B cell (primary cell): ENCODE data around the gene ATG3. TPM values are rescaled to one million over a fixed set of nuclear protein-coding genes. Genes with fewer than 3 reads are reported as not detected.

ENCODE experiments used
- ATAC-seq: fragments of 200-7000 bp; cut with Tn5 transposase; one replicate; pipeline ENCODE4 v1.10.0; 2021; ENCODE audit warnings: low read depth, mild to moderate bottlenecking, moderate number of reproducible peaks, moderate library complexity
- CTCF ChIA-PET: fragments of 350-600 bp; sonication (Branson Sonifier 250); formaldehyde crosslinking; loops from one replicate; lab custom pipeline; 2021; ENCODE audit warnings: antibody characterized with exemption, inconsistent platforms; lab: Charles Lee
- POLR2A ChIA-PET: fragments of 350-600 bp; sonication (Branson Sonifier 250); formaldehyde crosslinking; loops from one replicate; lab custom pipeline; 2021; ENCODE audit warnings: antibody characterized with exemption; lab: Charles Lee
- DNase-seq: peaks from one replicate; pipeline ENCODE4 v3.0.0; 2013
- H2AFZ ChIP-seq: 2 replicates; pipeline ENCODE4 v1.6.1; 2012; ENCODE audit warnings: mild to moderate bottlenecking, low read depth, low read length; ENCODE audit not compliant: insufficient read depth, poor library complexity, severe bottlenecking
- H3K27ac ChIP-seq, 2 donors: 1 replicate in 1 of 2; 2 replicates in 1 of 2; pipeline ENCODE4 v1.5.1; 2012 to 2013; ENCODE audit warnings: low read length in 2 of 2, mild to moderate bottlenecking in 2 of 2, moderate library complexity in 1 of 2
- H3K27me3 ChIP-seq, 4 experiments: fragments of 200-600 bp in 1 of 4; sonication (generic) in 1 of 4; replicated peaks in 1 of 4; 1 replicate in 2 of 4; 2 replicates in 2 of 4; pipeline versions ENCODE4 v1.6.1 to v1.7.0; 2013 to 2016; ENCODE audit warnings: low read length in 3 of 4, mild to moderate bottlenecking in 2 of 4, mixed read lengths in 1 of 4, moderate library complexity in 1 of 4; ENCODE audit not compliant: insufficient read depth in 4 of 4, control insufficient read depth in 3 of 4; ENCODE audit errors: control extremely low read depth in 1 of 4
- H3K36me3 ChIP-seq, 2 experiments: replicated peaks in 1 of 2; 1 replicate in 1 of 2; 2 replicates in 1 of 2; pipeline versions ENCODE4 v1.6.1 to v1.7.1; 2013; ENCODE audit warnings: low read length in 1 of 2; ENCODE audit not compliant: insufficient read depth in 2 of 2, control insufficient read depth in 1 of 2; ENCODE audit errors: control extremely low read depth in 1 of 2, extremely low read depth in 1 of 2
- H3K4me1 ChIP-seq, 2 donors: fragments of 200-600 bp in 1 of 2; sonication (generic) in 1 of 2; 1 replicate in 1 of 2; 2 replicates in 1 of 2; pipeline versions ENCODE4 v1.5.1 to v1.6.1; 2013 to 2017; ENCODE audit warnings: low read length in 2 of 2; ENCODE audit not compliant: control insufficient read depth in 2 of 2, insufficient read depth in 2 of 2
- H3K4me2 ChIP-seq: replicated peaks from 2 replicates; pipeline ENCODE3; 2012; ENCODE audit warnings: mild to moderate bottlenecking, low read depth, low read length; ENCODE audit not compliant: poor library complexity, severe bottlenecking
- H3K4me3 ChIP-seq, 5 experiments: fragments of 200-600 bp in 1 of 5; sonication (generic) in 1 of 5; 1 replicate in 3 of 5; 2 replicates in 2 of 5; pipeline versions ENCODE4 v1.5.1 to v1.7.0; 2011 to 2016; ENCODE audit warnings: low read length in 4 of 5, mild to moderate bottlenecking in 4 of 5, low read depth in 2 of 5, control low read depth in 1 of 5, moderate library complexity in 1 of 5; ENCODE audit not compliant: insufficient read depth in 1 of 5; ENCODE audit errors: control extremely low read depth in 1 of 5, extremely low read depth in 1 of 5
- H3K79me2 ChIP-seq: fragments of 200-600 bp; sonication (generic); one replicate; pipeline ENCODE4 v1.6.0; 2016; ENCODE audit warnings: low read length; ENCODE audit not compliant: control insufficient read depth, insufficient read depth
- H3K9ac ChIP-seq: fragments of 200-600 bp; sonication (generic); 2 replicates; pipeline ENCODE4 v1.6.1; 2017; ENCODE audit warnings: mild to moderate bottlenecking, low read length, moderate library complexity
- H3K9me3 ChIP-seq, 3 donors: one replicate each; pipeline versions ENCODE4 v1.6.1 to v1.7.1; 2013; ENCODE audit warnings: low read length in 2 of 3; ENCODE audit not compliant: control insufficient read depth in 2 of 3, insufficient read depth in 1 of 3; ENCODE audit errors: control extremely low read depth in 1 of 3
- H4K20me1 ChIP-seq: 2 replicates; pipeline ENCODE4 v1.6.0; 2012; ENCODE audit warnings: mild to moderate bottlenecking, low read length; ENCODE audit not compliant: insufficient read depth, control insufficient read depth, poor library complexity, severe bottlenecking
- H3K27ac Mint-ChIP-seq: one replicate; pipeline ENCODE4 v1.8.0; 2021; ENCODE audit warnings: mixed read lengths
- H3K27me3 Mint-ChIP-seq: one replicate; pipeline ENCODE4 v1.8.0; 2021; ENCODE audit warnings: mixed read lengths
- H3K4me1 Mint-ChIP-seq: one replicate; pipeline ENCODE4 v1.8.0; 2021; ENCODE audit warnings: mixed read lengths
- H3K4me3 Mint-ChIP-seq: one replicate; pipeline ENCODE4 v1.8.0; 2021; ENCODE audit warnings: mixed read lengths
- H3K9me3 Mint-ChIP-seq: one replicate; pipeline ENCODE4 v1.8.0; 2022; ENCODE audit warnings: mixed read lengths; ENCODE audit not compliant: insufficient read depth
- CTCF ChIP-seq: fragments of 200-600 bp; IDR thresholded peaks from one replicate; pipeline ENCODE4 v1.8.0; 2022; ENCODE audit warnings: antibody characterized with exemption, mild to moderate bottlenecking
- EZH2 ChIP-seq: IDR thresholded peaks from 2 replicates; pipeline ENCODE4 v1.6.1; 2012; ENCODE audit warnings: borderline replicate concordance, low read depth, mild to moderate bottlenecking, moderate library complexity, low read length; ENCODE audit not compliant: insufficient read depth, poor library complexity, severe bottlenecking
- WGBS: methylation state at CpG from one replicate; pipeline ENCODE4 v1.1.5; 2013; ENCODE audit warnings: missing lambda C conversion rate; ENCODE audit not compliant: insufficient coverage; 5-methylcytosine and 5-hydroxymethylcytosine counted together
- intact Hi-C: fragments of 100-400 bp; cut with micrococcal nuclease; formaldehyde crosslinking; loops from one replicate; pipeline ENCODE4 v1.10.0; 2022
- polyA plus RNA-seq: library from polyadenylated mRNA; depleted of rRNA; stranded (reverse); fragments of >200 nt; gene quantifications from 2 replicates; pipeline ENCODE4 v1.2.3, GENCODE V29; 2012
- total RNA-seq, 2 donors: library from RNA; stranded (reverse); fragments of 120-200 nt in 1 of 2; gene quantifications; 1 replicate in 1 of 2; 2 replicates in 1 of 2; pipeline versions ENCODE4 v1.2.3 to v1.2.4, GENCODE V29; 2013 to 2022

The ATG3 gene
- total and polyA plus RNA-seq, 2 donors (not counting 1 experiment from before 2014, with no cell fraction given) = 25.2 to 54.9 TPM

GRCh38 chr3:112539825-112540650, 21.7 kb downstream of the ATG3 start:
- Histone ChIP-seq H3K9ac (no peak overlapping the region), H3K27ac (peak overlapping the region; percentile 21 to 43), H3K79me2 (no peaks in the 10 kb centered on the region), H3K36me3 (peaks cover 8 to 52% of the 10 kb centered on the region in 2 experiments), H3K4me2 (peak overlapping the region; percentile 25), H3K27me3 (no peaks in the 10 kb centered on the region), H3K4me1 (peaks cover 14 to 15% of the 10 kb centered on the region in 2 donors), H4K20me1 (no peaks in the 10 kb centered on the region), H3K4me3 (no peak overlapping the region), H2AFZ (no peak overlapping the region), H3K9me3 (no peaks in the 10 kb centered on the region)
- TF ChIP-seq EZH2 (no peak), CTCF (no peak)
- ATAC-seq (peak; percentile 85), DNase-seq (peak; percentile 46)
- POLR2A ChIA-PET = no interaction called here
- Mint-ChIP-seq H3K9me3 (no peaks in the 10 kb centered on the region), H3K27ac (peak overlapping the region; percentile 71), H3K27me3 (no peaks in the 10 kb centered on the region), H3K4me1 (peaks cover 23% of the 10 kb centered on the region), H3K4me3 (peak overlapping the region; percentile 60)
- intact Hi-C loops = no loop called here
- no CpG with 5 or more reads among the region's 1 CpG for WGBS
- CTCF ChIA-PET = interaction anchor here (0.8 to 1.7 kb wide), 4 partner anchors 9 to 428 kb away, joined by 3 to 6 read pairs (median 3); partner anchors contain the start of gene SLC9C1

GRCh38 chr3:112531358-112531781, 30.4 kb downstream of the ATG3 start:
- peak; percentile 57 for DNase-seq
- TF ChIP-seq CTCF (peak; percentile 82), EZH2 (no peak)
- no peaks in the 10 kb centered on the region for H3K79me2 ChIP-seq
- intact Hi-C loops = loop anchor here (1.0 kb wide), 4 partner anchors 204 to 420 kb away; no protein-coding TSS in a partner anchor
- Mint-ChIP-seq H3K27ac (peak overlapping the region; percentile 22), H3K4me1 (peaks cover 5% of the 10 kb centered on the region), H3K27me3 (no peaks in the 10 kb centered on the region), H3K9me3 (no peaks in the 10 kb centered on the region), H3K4me3 (no peak overlapping the region)
- no peaks in the 10 kb centered on the region for H3K4me1 ChIP-seq
- WGBS = no CpG with 5 or more reads among the region's 1 CpG
- no peaks in the 10 kb centered on the region for H3K9me3 ChIP-seq
- H3K27me3 ChIP-seq = no peaks in the 10 kb centered on the region
- no peaks in the 10 kb centered on the region for H4K20me1 ChIP-seq
- ATAC-seq = no peak
- peak overlapping the region in 1 of 2 donors; percentile 18 for H3K27ac ChIP-seq
- H3K4me3 ChIP-seq = no peak overlapping the region
- no peak overlapping the region for H3K9ac ChIP-seq
- CTCF ChIA-PET = interaction anchor here (0.7 to 4.7 kb wide), 25 partner anchors 9 to 431 kb away, joined by 3 to 85 read pairs (median 4); partner anchors contain the start of genes CD200 and SLC9C1
- H2AFZ ChIP-seq = no peak overlapping the region
- POLR2A ChIA-PET = no interaction called here
- peaks cover 17 to 55% of the 10 kb centered on the region in 2 experiments for H3K36me3 ChIP-seq
- H3K4me2 ChIP-seq = no peak overlapping the region
